Activated CD8-positive, alpha-beta memory T cell treated with anti-CD3 and anti-CD28 coated beads, Interleukin-2, amount 50 U/mL, for 24 hours (primary cell): ENCODE results near the gene GARIN3.
"Not testable (repeated sequence)": the region's sequence is repeated elsewhere in the genome, so short reads cannot be mapped to it uniquely, and the experiment has no call there.

Experiments
- DNase-seq: peaks from one replicate; pipeline ENCODE4 v3.0.0-alpha.2; 2020; ENCODE audit errors: extremely low read depth

GARIN3 gene

DNA sequence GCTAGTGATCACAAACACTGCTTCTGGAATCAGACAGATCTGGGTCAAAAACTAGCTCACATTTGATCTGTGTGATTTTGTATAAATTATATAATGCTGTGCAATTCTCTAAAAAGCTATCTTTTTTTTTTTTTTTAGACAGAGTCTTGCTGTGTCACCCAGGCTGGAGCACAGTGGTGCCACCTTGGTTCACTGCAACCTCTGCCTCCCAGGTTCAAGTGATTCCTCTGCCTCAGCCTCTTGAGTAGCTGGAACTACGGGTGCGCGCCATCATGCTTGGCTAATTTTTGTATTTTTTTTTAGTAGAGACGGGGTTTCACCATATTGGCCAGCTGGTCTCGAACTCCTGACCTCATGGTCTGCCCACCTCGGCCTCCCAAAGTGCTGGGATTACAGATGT lies 19.1 kb upstream of the GARIN3 start:
- not testable (repeated sequence) for DNase-seq

DNA sequence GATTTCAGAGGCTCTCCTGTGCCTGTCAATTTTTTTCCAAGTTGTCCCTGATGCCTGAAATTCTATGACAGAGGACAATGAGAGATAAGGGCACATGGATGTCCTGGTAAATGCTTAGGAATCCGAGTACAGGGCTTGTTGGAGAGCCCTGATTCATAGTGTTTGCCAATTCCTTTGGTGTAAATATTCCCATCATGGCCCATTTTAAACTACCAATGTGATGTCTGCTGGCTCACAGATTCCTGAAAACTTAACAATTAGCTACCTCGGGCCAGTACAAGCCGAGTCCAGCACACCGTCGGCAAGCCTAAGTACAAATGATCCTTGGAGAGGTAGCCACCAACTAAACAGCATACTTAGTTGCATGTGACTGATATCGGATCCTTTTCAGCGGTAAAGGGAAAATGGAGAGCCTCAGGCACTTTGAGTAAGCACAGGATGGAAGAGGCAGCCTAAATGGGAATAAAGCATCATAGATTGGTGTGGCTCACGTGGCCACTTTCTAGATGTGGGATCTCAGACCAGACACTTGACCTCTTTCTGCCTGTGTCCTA lies 18.1 kb upstream of the GARIN3 start:
- DNase-seq: no peak

DNA sequence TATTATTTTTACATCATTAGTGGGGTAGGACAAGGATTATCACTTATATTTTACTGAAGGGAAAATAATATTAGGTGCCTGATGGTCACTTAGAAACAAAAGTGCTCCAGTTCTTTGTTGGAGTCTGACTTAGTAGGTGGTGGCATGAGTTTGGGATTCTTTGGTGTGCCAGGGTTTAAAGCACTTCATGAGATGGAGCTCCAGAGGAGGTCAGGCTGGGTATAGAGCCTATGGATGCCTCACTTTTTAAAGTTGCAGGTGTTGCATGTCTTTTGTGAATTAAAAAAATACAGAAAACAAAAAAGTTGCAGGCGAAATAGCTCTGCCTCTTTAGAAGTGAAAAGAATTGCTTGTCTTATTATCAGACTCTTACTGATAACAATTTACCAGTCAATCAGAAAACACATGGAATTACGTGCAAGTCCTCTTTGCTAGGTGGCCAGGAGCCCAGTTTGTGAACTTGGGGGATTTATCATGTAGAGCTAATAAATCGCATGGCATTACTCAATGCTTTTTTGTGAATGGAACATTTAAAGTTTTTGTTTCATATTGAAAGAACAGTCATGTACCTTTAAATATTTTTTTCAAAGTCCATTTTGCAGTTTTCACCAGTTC lies 16.2 kb upstream of the GARIN3 start:
- no peak for DNase-seq

DNA sequence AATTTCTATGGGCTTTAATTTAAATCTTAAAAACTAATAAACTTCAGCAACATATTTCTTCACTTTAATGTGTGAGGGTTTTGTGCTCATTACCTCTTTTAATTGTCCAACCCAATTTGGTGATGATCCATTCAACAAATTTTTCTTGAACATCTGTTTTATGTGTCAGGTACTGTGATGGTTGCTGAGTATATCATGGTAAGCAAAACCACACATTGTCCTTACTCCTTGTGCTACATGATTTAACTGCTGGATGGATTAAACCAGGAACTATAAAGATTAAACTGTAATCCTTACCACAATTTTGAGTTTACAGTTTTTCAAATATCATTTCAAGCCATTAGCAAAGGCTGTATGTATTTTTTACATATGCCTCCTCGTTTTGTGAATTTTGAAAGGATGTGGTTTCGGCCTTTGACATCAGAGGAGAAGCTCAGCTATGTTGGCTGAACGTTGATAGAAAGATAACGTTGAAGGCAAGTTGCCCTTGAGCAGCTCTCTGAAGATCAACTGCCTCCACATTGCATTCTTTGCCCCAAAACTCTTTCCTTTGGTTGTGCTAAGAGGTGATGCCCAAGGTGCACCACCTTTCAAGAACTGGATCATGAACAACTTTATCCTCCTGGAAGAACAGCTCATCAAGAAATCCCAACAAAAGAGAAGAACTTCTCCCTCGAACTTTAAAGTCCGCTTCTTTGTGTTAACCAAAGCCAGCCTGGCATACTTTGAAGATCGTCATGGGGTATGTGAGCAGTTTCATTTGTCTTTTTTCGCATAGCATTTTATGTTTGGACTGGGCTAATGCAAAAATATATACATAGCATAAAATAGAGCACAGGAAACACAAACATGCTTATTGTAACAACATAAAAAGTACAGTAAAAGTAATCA lies 14.6 kb upstream of the GARIN3 start, which contains the start of gene ITK:
Gene ITK, plus strand, starts transcription at position 467 of the 891 bp plus-strand sequence. Its CDS starts 138 bp downstream, at position 605.
- no peak for DNase-seq

DNA sequence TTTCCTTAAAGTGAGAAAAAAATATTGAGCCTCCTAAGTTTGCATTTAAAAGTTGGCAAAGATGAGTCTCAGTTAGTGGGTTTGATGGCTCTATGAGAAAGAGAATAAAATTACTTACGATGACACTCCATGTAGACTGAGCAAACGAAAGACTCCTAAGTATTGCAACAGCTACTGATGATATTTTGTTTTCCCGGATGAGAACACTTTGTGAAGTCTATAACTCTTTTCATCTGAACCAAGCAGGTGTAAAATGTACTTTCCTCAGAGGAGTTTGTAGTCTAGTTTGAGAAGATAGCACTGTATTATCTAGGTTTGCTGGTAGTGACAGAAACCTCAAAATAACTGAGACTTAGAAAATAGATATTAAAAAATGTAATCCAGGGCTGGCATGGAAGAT lies 12.9 kb upstream of the GARIN3 start:
- no peak for DNase-seq

DNA sequence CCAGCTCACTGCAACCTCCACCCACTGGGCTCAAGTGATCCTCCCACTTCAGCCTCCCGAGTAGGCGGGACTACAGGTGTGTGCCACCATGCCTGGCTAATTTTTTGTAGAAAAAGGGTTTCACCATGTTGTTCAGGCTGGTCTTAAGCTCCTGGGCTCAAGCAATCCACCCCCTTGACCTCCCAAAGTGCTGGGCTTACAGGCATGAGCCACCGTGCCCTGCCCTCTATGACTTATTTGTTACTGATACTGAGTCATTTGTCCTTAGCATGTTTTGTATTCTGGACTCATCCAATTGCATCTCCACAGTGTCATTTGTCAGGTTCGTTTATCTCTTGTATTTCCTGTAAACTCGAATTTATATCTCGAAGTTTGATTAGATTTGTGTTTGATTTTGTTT lies 11.9 kb upstream of the GARIN3 start:
- DNase-seq: no peak

DNA sequence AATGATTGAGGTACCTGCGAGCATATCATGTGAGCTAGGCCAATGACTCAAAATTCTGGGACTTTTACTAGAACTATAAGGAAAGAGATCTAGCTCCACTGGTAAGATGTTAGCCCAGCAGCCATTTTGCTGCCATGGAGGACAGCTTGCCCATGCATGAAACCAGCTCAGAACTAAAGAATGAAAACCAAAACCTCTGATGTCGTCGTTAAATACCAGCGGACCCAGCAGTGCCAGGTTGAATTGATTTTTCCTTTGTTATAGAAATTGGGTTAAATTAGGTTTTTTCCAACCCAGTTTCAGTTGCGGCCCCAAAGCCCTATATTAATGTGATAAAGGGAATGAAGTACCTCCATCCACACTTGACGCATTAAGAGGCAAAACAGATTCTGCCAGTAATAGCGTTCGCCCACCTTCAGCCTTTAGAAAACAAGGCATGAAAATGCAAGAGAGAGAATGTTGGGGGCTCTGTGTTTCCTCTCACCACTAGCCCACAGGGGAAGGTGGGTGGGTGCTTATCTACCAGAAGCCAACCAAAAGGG lies 9.1 kb upstream of the GARIN3 start:
- DNase-seq: no peak

DNA sequence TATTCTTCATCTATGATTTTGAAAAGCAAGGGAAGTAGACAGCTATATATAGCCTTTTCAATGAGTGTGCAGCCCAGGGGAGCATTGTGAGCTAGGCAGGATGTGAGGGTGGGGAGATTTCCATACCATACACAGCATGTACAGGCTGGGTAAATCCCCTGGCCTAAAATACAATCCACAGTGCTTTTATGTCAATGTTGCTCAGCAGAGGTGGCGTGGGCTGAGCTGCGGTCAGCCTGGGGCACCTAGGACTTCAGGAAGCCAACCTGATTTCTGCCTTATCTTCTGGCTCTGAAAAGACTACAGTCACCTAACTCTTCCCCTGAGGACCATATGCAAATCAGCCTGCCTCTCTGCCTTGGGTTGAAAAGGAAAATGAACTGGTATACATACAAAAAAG lies 6.3 kb upstream of the GARIN3 start:
- peak; percentile 72 for DNase-seq

DNA sequence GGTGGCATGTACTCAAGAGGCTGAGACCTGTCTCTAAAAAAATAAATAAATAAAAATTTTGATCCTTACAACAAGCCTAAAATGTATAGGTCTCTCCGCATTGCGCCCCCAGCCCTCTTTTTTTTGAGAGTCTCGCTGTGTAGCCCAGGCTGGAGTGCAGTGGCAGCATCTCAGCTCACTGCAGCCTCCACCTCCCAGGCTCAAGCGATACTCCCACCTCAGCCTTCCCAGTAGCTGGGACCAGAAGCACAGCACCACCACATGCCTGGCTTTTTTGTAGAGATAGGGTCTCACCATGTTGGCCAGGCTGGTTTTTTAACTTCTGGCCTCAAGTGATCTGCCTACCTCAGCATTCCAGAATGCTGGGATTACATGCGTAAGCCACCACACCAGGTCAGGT lies 2.2 kb upstream of the GARIN3 start:
- DNase-seq: no peak

DNA sequence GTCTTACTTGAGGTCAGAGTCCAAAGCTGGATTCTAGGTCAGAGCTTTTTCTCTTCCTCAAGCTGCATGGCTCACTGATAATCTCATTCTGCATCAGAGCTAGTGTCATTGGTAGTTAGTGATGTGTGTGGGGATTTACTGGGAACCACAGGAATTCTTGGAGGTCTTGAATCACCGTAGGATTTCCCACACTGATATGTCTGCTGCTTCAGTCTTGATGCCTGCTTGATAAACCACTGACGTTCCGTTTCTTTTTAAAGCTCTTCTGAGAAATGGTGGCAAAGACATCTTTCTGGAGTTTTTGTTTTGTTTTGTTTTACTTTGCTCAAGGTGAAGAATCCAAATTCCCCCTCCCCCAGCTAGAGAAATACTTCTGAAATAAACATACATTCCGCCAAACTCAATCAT lies 1.2 kb upstream of the GARIN3 start:
- DNase-seq: no peak

DNA sequence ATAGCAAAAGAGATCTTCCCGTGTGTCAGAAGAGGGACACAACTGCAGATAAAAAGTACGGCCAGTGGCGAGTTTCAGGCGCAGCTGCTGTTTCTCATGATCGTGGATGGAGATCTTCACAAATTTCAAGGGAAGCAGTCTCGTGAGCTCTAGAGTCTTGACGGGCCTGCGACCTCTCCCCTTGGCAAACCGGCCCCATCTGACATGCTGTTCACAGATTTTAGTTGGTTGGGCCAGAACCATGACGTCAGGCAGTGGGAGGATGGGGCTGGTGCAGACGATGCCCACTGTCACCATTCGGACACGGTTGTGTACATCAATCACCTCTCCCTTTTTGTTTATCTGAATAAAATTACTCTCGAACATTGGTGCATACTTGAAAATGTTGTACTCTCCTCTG lies 396 bp downstream of the GARIN3 start:
- no peak for DNase-seq

DNA sequence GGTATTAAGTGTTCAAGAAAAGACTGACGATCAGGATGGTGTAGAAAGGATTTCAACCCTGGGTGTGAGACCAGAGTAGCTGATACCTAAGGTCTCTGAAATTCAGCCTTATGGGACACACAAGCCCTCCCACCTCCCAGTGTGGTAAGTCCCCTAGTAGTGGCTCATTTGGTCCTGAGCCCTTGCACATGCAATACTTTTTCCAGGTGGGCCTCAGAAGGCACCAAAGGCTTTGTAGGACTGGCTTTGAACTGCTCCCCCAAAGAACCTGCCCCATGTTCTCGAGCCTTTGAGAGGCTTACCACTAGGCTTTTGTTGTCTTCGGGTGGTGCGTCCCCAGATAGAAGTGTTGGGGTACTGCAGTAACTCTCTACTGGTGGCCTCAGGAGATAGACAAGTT lies 803 bp downstream of the GARIN3 start:
- no peak for DNase-seq

DNA sequence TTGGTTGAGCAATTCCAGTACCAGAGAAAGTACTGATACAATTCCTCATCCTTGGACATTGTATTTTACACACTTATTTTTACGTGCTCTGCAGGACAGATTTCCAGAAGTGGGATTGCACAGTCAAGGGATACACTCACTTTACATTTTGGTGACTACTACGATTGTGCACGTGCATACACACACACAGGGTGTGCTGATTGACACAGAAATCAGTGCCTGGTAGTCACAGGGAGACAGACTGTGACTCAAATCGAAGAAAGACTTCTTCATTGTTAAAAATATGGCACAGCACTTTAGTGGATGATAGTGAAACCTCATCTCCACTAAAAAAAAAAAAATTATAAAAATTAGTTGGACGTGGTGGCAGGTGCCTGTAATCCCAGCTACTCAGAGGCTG lies 1.5 kb downstream of the GARIN3 start:
- DNase-seq: no peak

DNA sequence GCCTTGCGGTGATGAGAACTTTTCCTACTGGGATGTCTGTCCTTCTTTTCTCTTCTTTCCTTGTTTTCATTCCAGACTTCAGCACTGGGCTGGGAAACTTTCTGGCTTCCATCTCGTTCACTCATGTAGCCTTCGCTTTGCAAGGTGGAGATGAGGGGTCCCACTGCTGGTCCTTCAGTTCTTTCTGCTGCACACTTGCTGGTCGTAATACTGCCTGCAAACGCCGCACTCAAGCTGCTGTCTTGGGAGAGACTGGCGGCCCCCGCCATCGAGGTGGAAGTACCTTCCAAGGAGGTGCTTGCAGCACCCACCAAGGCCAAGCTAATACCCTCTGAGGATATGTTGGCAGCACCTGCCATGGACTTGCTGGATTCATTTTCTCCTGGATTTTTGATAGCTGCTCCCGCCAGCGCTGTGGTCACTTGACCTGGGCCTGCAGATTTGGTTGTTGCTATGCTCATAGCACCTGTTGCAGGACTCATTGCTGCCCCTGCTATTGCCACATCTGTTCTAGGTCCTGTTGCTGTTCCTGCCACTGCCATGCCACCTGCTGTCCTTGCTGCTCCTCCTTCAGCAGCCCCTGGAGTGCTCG lies 3.0 kb downstream of the GARIN3 start:
- no peak for DNase-seq

DNA sequence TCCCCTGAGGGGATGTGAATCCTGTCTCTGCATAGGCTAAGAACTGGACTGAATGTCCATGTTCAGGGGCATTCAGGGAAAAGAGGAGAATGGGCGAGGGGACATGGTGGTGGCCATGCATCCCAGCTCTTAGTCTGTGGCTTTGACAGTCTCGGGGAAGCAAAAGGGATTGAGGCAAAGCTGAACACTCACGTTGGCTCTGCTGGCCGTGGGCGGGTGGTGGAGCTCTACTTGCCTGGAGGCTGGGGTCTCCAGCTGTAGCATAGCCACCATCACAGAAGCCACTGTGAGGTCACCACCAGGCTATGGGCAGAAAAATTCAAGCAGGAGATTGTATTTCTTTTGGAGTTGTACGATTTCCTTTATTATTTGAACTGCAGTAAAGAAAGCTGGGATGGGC lies 4.1 kb downstream of the GARIN3 start:
- no peak for DNase-seq

DNA sequence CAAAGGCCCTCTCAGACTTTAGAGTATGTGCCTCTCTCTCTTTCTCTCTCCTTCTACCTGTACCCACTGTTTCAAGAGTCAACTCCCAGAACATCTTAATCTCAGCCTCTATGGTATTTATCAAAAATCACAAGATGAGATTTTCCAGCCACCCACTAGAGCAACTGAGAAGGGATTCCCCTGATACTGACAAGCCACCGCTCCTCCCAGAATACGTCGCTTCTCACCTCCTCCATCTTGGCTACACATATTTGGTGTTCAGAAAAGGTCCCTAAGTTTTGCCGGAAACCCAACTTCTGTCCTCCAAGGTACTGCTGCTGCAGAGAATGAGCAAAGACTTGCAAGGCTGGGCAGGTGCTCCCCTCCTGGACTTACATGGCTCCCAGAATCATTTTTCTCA lies 6.1 kb downstream of the GARIN3 start:
- DNase-seq: no peak

DNA sequence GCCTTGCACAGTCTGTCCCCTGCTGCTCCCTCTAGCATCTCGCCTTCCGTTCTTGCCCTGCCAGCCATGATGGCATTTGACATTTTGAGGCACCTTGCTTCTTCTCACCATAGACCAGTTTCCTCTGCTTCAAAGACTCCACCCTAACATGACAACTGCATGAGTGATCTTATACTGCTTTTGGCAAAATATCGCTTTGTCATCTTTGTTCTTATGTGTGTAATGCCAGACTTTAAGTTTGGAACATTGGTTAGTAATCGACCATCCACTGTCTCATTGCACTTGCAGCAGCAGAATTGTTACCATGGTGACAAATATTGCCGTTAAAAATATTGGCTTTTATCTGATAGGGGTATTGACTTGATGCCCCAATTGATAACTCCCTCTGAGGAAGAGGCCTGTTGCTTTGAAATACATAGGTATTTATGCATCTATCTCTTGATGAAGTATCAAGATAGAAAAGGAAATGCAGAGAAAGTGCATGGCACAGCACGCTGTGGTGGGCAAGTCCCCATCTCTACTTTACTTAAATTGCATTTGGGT lies 6.8 kb downstream of the GARIN3 start:
- DNase-seq: no peak

DNA sequence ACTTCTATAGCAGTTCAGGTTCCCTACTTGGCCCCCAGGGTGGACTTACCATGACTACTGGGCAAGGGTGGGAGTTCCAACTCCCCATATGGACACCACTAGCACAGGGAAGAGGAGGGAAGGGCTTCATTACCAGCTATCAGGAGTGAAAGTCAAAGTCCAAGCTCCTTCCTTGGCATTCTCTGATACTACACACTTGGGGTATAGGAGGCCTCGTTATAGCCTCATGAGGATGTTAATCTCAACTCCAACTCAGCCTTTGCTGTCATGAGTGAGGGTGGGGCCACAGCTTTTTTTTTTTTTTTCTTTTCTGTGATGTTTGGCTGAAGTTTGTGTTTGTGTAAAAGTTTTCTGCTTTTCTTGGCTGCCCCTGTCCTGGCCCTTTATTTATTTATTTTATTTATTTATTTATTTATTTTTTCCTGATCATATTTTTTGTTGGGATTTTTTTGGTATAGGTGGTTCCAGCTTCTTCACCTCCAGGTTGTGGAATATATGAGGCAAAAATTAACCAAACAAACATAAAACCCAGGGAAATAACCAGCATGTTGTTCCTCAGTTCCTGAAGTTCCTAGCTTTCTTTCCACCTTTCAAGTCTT lies 8.7 kb downstream of the GARIN3 start:
- DNase-seq: no peak

DNA sequence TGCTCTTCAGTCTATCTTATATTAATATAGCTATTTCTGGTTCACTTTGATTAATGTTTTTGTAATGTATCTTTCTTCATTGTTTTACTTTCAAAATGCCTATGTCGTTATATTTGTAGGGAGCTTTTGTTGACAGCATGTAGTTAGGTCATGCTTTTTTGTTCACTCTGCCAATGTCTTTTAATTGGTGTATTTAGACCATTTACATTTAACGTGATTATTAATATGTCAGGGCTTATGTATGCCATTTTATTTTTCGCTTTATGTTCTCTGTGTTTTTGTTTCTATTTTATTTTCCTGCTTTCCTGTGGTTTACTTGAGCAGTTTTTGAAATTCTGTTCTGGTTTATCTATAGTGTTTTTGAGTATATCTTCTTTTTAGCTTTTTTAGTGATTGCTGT lies 10.8 kb downstream of the GARIN3 start:
- DNase-seq: no peak

DNA sequence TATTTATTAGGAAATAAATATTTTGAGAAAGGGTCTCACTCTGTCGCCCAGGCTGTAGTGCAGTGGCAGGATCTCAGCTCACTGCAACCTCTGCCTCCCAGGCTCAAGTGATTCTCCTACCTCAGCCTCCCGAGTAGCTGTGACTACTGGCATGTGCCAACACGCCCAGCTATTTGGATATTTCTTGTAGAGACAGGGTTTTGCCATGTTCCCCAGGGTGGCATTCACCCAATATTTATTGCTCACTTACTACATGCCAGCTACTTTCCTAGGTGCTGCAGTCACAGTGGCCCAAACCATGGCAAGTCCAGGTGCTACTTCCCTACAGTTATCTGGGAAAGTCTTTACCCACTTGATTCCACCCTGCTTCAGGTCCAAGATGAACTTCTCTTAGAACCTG lies 15.1 kb downstream of the GARIN3 start:
- no peak for DNase-seq

DNA sequence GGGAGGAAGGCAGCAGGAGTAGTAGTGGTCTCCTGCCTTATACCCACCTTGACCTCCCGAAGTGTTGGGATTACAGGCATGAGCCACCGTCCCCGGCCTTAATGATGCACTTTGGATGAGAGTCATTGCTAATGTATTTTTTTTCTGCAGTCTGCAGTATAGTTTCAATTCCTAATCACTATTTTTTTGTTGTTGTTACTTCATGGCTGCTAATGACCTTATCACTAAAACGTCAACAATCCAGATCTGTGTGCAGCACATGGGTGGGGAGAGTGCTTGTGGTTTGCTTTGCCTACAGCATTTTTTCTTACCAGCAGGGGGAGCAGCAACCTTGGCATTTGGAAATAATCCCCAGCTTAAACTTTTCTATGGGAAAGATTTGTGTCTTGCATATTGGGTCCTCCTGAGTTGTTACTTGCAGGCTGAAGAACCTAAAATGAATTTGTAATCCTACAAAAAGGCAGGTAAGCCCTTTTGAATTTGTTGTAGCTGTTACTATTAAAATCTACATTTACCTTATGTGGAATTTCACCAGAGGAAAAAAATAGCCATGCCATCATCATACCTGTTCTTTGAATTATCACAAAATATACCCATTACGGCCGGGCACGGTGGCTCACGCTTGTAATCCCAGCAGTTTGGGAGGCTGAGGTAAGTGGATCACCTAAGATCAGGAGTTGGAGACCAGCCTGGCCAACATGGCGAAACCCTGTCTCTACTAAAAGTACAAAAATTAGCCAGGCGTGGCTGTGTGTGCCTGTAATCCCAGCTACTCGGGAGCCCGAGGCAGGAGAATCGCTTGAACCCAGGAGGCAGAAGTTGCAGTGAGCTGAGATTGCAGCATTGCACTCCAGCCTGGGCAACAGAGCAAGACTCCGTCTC lies 17.1 kb downstream of the GARIN3 start:
- DNase-seq: peak; percentile 69
